A673 (cell line): ENCODE data around the gene PCNT.

Source experiments
- CTCF ChIP-seq: fragments of 300-800, 200-600 bp; sonication (generic); conservative IDR thresholded peaks from 2 replicates; pipeline ENCODE4 v1.5.1; 2017; ENCODE audit warnings: low read depth, mild to moderate bottlenecking, antibody characterized with exemption, low read length, moderate library complexity, mixed read lengths
- EZH2 ChIP-seq: fragments of 200-600 bp; sonication (generic); IDR thresholded peaks from 2 replicates; pipeline ENCODE4 v1.6.1; 2017; ENCODE audit warnings: borderline replicate concordance, low read depth, mild to moderate bottlenecking, mixed read lengths, antibody characterized with exemption, low read length; ENCODE audit not compliant: poor library complexity, severe bottlenecking

DNA sequence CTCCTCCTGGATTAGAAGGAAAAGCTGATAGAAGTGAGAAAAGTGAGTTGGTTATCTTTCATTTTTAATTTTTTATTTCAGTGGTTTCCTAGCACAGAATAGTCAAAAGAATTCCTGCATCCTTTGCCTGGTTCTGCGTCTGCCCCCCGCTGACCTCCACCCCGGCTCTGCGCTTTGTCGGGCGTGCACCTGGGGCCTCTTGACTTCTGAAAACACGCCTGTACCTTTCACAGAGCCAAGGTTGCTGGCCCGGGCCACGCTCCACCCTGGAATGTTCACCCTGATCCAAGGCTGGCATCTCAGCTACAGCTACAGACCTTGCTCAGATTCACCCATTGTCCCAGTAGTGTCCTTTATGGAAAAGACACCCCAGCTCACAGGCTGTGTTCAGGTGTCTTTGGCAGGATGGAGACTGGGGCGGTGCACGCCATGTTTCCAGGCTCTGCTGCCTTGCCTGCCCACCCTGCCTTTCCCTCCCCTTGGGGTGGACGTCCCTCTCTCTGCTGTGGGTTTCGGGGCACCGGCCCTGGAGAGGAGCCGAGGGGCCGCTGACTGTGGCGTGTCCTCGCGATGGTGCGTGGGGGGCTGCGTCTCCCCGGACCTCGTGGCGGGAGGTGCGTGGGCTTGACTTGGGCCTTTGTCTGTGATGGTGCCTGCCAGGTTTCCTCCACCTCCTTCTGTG, 94.5 kb downstream of the PCNT start:
- TF ChIP-seq CTCF, result no peak
- TF ChIP-seq EZH2, result no peak
